WERI-Rb-1 (cell line): ENCODE data around the gene SRRM3.

Experiments
- DNase-seq: peaks from one replicate; pipeline ENCODE4 v3.0.0-alpha.2; 2020
- H3K27ac ChIP-seq: fragments of 250-450 bp; sonication (Bioruptor Pico); 2 replicates; pipeline ENCODE4 v1.5.1; 2020; ENCODE audit warnings: mild to moderate bottlenecking, moderate library complexity
- H3K27me3 ChIP-seq: fragments of 250-450 bp; sonication (Bioruptor Pico); 2 replicates; pipeline ENCODE4 v1.5.1; 2021; ENCODE audit warnings: mild to moderate bottlenecking, low read depth, moderate library complexity; ENCODE audit not compliant: insufficient read depth, severe bottlenecking
- H3K36me3 ChIP-seq: fragments of 250-450 bp; sonication (Bioruptor Pico); 2 replicates; pipeline ENCODE4 v1.5.1; 2020; ENCODE audit warnings: mild to moderate bottlenecking, moderate library complexity
- H3K4me3 ChIP-seq: 2 replicates; pipeline ENCODE4 v1.5.1; 2011; ENCODE audit warnings: low read depth, mild to moderate bottlenecking, control low read depth, low read length
- H3K9me3 ChIP-seq: fragments of 250-450 bp; sonication (Bioruptor Pico); 2 replicates; pipeline ENCODE4 v1.5.1; 2021; ENCODE audit warnings: mild to moderate bottlenecking, moderate library complexity; ENCODE audit not compliant: severe bottlenecking
- TF ChIP-seq, protein P1 (sequence below): IDR thresholded peaks from 2 replicates; pipeline ENCODE4 v1.5.1; 2011; ENCODE audit warnings: low read depth, mild to moderate bottlenecking, control low read depth, inconsistent platforms, low read length

SRRM3 gene

GRCh38 chr7:76317782-76318487 lies 116.2 kb downstream of the SRRM3 start:
- H3K27ac ChIP-seq = peak overlapping the region; percentile 81
- no peaks in the 10 kb centered on the region for H3K36me3 ChIP-seq
- H3K4me3 ChIP-seq = peak overlapping the region; percentile 59
- H3K27me3 ChIP-seq = no peaks in the 10 kb centered on the region
- TF ChIP-seq, protein P1, sequence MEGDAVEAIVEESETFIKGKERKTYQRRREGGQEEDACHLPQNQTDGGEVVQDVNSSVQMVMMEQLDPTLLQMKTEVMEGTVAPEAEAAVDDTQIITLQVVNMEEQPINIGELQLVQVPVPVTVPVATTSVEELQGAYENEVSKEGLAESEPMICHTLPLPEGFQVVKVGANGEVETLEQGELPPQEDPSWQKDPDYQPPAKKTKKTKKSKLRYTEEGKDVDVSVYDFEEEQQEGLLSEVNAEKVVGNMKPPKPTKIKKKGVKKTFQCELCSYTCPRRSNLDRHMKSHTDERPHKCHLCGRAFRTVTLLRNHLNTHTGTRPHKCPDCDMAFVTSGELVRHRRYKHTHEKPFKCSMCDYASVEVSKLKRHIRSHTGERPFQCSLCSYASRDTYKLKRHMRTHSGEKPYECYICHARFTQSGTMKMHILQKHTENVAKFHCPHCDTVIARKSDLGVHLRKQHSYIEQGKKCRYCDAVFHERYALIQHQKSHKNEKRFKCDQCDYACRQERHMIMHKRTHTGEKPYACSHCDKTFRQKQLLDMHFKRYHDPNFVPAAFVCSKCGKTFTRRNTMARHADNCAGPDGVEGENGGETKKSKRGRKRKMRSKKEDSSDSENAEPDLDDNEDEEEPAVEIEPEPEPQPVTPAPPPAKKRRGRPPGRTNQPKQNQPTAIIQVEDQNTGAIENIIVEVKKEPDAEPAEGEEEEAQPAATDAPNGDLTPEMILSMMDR = no peak
- H3K9me3 ChIP-seq = no peaks in the 10 kb centered on the region
- DNase-seq = peak; percentile 98

DNA sequence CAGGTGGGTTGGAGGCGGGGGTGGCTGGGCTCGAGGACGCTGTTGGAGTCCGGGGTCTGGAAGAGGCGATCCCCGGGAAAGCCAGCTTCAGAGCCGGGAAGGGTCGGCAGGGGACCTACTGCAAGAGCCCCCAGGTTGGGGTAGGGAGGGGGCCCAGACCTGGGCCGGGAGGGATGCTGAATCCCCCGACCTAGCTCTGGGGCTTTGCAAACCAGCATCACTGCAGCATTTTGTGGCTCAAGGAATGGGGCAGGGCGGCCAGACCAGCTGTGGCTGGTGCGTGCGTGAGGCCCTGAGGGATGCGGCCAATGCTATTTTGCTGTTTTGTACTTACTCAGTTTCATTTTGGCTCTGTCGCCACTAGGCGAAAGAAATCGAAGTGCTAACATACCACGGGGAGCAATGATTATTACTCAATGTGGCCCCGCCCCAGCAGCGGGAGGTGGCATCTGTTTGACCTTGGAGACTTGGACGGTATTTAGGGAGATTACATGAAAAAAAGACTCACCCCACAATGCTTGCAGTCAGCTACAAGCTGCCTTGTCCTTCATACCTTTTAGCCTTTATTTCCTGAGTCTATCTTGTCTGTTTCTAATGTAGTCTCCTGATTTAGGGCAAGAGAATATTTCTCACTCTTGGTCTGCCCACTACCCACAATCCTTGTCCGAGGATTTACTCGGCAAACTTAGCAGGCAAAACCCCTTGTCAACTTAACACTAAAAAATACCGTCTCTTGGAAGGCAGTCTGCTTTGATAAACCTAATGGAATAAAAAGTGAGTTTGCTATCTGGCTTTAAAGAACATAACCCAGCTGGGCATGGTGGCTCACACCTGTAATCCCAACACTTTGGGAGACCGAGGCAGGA lies 117.0 kb downstream of the SRRM3 start:
- H3K36me3 ChIP-seq = peaks cover 2% of the 10 kb centered on the region; the same call in 1 of the 2 replicates
- no peaks in the 10 kb centered on the region for H3K27me3 ChIP-seq
- H3K9me3 ChIP-seq = no peaks in the 10 kb centered on the region
- H3K27ac ChIP-seq = peak overlapping the region; percentile 81
- DNase-seq = peak; percentile 77
- H3K4me3 ChIP-seq = peak overlapping the region; percentile 59
- TF ChIP-seq, protein P1 = peak; percentile 32; the same call in 1 of the 2 replicates

DNA sequence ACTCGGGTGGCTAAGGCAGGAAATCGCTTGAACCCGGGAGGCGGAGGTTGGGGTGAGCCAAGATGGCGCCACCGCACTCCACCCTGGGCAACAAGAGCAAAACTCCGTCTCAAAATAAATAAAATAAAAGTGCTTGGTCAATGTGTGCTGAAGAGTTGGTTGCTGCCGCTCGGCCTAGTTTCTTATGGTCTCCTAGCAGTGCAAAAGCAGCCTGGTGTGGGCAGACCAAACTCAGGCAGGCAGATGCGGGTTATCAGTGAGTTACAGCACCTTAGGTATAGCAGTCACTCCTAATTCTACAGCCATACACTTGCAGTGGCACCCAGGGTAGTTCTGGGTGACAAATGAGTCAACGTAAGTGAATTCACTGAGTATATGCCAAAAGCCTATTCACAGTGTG lies 123.4 kb downstream of the SRRM3 start:
- H3K36me3 ChIP-seq = peaks cover 57% of the 10 kb centered on the region
- no peak for DNase-seq
- TF ChIP-seq, protein P1 = no peak

DNA sequence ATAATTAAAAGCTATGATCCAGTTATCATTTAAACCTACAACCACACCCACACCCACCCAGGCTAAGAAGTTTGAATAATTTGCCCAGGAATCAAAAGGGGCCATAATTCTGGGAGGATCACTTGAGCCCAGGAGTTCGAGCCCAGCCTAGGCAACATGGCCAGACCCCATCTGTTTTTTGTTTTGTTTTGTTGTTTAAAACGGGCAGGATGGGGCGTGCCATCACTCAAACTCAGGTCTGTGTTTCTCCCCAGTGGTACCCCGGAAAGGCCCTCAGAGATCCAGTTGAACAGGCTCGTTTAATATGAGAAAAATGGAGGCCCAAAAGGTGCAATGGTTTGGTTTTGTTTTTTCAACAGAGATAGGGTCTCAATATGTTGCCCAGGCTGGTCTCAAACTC lies 124.1 kb downstream of the SRRM3 start:
- no peak for DNase-seq

More for the DNA sequence above, 123.4 kb downstream of the SRRM3 start:
- H3K27me3 ChIP-seq = no peaks in the 10 kb centered on the region
- no peaks in the 10 kb centered on the region for H3K9me3 ChIP-seq
- no peak overlapping the region for H3K4me3 ChIP-seq
- no peak overlapping the region for H3K27ac ChIP-seq

GRCh38 chr7:76326646-76327233 lies 125.0 kb downstream of the SRRM3 start:
- no peak for DNase-seq
- no peak overlapping the region for H3K4me3 ChIP-seq
- H3K36me3 ChIP-seq = peaks cover 70% of the 10 kb centered on the region

More for the DNA sequence above, 124.1 kb downstream of the SRRM3 start:
- no peak overlapping the region for H3K27ac ChIP-seq
- no peaks in the 10 kb centered on the region for H3K9me3 ChIP-seq
- H3K27me3 ChIP-seq = no peaks in the 10 kb centered on the region
- H3K4me3 ChIP-seq = no peak overlapping the region
- TF ChIP-seq, protein P1 = no peak
- peaks cover 64% of the 10 kb centered on the region for H3K36me3 ChIP-seq

More at GRCh38 chr7:76326646-76327233, 125.0 kb downstream of the SRRM3 start:
- H3K27ac ChIP-seq = no peak overlapping the region
- TF ChIP-seq, protein P1 = no peak
- no peaks in the 10 kb centered on the region for H3K9me3 ChIP-seq
- H3K27me3 ChIP-seq = no peaks in the 10 kb centered on the region
